ENCODE results near the gene IGFBP5.
A peak's percentile ranks its signal among the peaks of the same experiment; 100 is the strongest.

IGFBP5 gene

GRCh38 chr2:216644842-216645635, 50.3 kb downstream of the IGFBP5 start:
- no peak for TF ChIP-seq CTCF (IDR thresholded peaks at IDR 0.05; ENCODE audit: low read depth, low read length, poor library complexity, severe bottlenecking)
- H3K9me3 ChIP-seq (ENCODE audit: control insufficient read depth, insufficient read depth, low read length) = peaks cover 15% of the 10 kb centered on the region; the same call in 1 of the 2 replicates
- no peak overlapping the region for H3K27ac ChIP-seq (ENCODE audit: low read depth, low read length)
- H3K27me3 ChIP-seq (ENCODE audit: control insufficient read depth, low read length) = 0 out of 2 replicates have a peak, but pooled peaks cover 2% of the 10 kb centered on the region
- H3K9me2 ChIP-seq (replicated peaks; ENCODE audit: control insufficient read depth, low read length) = no peaks in the 10 kb centered on the region
- H3K36me3 ChIP-seq (ENCODE audit: control insufficient read depth, low read length) = no peaks in the 10 kb centered on the region
- no peaks in the 10 kb centered on the region for H4K20me1 ChIP-seq (ENCODE audit: control insufficient read depth, insufficient read depth, low read depth, low read length)
- H3K4me1 ChIP-seq (ENCODE audit: control insufficient read depth, low read length) = peaks cover 10% of the 10 kb centered on the region
- no peak overlapping the region for H3K4me3 ChIP-seq (ENCODE audit: low read length)
- H3F3A ChIP-seq (ENCODE audit: control insufficient read depth, insufficient read depth) = no peaks in the 10 kb centered on the region
- no peaks in the 10 kb centered on the region for H3K79me2 ChIP-seq (ENCODE audit: control insufficient read depth, low read length)
- H3K4me2 ChIP-seq (ENCODE audit: low read length) = peak overlapping the region; percentile 13; the same call in 1 of the 2 replicates

GRCh38 chr2:216643986-216644659, 51.2 kb downstream of the IGFBP5 start:
- TF ChIP-seq EZH2phosphoT487 (IDR thresholded peaks at IDR 0.05; ENCODE audit: borderline replicate concordance, low read length) (no peak), CTCF (IDR thresholded peaks at IDR 0.05; ENCODE audit: low read depth, low read length, poor library complexity, severe bottlenecking) (no peak)
- Histone ChIP-seq H3K9me2 (replicated peaks; ENCODE audit: control insufficient read depth, low read length) (no peaks in the 10 kb centered on the region), H3K4me2 (ENCODE audit: low read length) (0 out of 2 replicates have a peak overlapping the region, but pooled peaks have one; percentile 13), H3K9me3 (ENCODE audit: control insufficient read depth, insufficient read depth, low read length) (peaks cover 15% of the 10 kb centered on the region; the same call in 1 of the 2 replicates), H3K4me1 (ENCODE audit: control insufficient read depth, low read length) (peaks cover 10% of the 10 kb centered on the region), H3F3A (ENCODE audit: control insufficient read depth, insufficient read depth) (no peaks in the 10 kb centered on the region), H3K27me3 (ENCODE audit: control insufficient read depth, low read length) (0 out of 2 replicates have a peak, but pooled peaks cover 2% of the 10 kb centered on the region), H3K27ac (ENCODE audit: low read depth, low read length) (no peak overlapping the region), H3K4me3 (ENCODE audit: low read length) (no peak overlapping the region), H4K20me1 (ENCODE audit: control insufficient read depth, insufficient read depth, low read depth, low read length) (no peaks in the 10 kb centered on the region), H3K79me2 (ENCODE audit: control insufficient read depth, low read length) (no peaks in the 10 kb centered on the region), H3K36me3 (ENCODE audit: control insufficient read depth, low read length) (no peaks in the 10 kb centered on the region)

GRCh38 chr2:216637472-216637871, 57.9 kb downstream of the IGFBP5 start:
- Histone ChIP-seq H3K9me3 (ENCODE audit: control insufficient read depth, insufficient read depth, low read length) (no peaks in the 10 kb centered on the region), H3K9me2 (replicated peaks; ENCODE audit: control insufficient read depth, low read length) (no peaks in the 10 kb centered on the region), H3K27ac (ENCODE audit: low read depth, low read length) (no peak overlapping the region), H3K4me2 (ENCODE audit: low read length) (no peak overlapping the region), H3K4me1 (ENCODE audit: control insufficient read depth, low read length) (peaks cover 8% of the 10 kb centered on the region), H3F3A (ENCODE audit: control insufficient read depth, insufficient read depth) (no peaks in the 10 kb centered on the region), H3K27me3 (ENCODE audit: control insufficient read depth, low read length) (peaks cover 34% of the 10 kb centered on the region), H3K36me3 (ENCODE audit: control insufficient read depth, low read length) (no peaks in the 10 kb centered on the region), H4K20me1 (ENCODE audit: control insufficient read depth, insufficient read depth, low read depth, low read length) (no peaks in the 10 kb centered on the region), H3K79me2 (ENCODE audit: control insufficient read depth, low read length) (no peaks in the 10 kb centered on the region), H3K4me3 (ENCODE audit: low read length) (no peak overlapping the region)
- TF ChIP-seq CTCF (IDR thresholded peaks at IDR 0.05; ENCODE audit: low read depth, low read length, poor library complexity, severe bottlenecking) (no peak), EZH2phosphoT487 (IDR thresholded peaks at IDR 0.05; ENCODE audit: borderline replicate concordance, low read length) (no peak)

Data from DOHH2 (cell line).